Mesendoderm (in vitro differentiated cells): ENCODE results near the gene ZNF30.
A peak's percentile ranks its signal among the peaks of the same experiment; 100 is the strongest.
"Not testable (repeated sequence)": the region's sequence is repeated elsewhere in the genome, so short reads cannot be mapped to it uniquely, and the experiment has no call there.

Experiments used
- DNase-seq: peaks from one replicate; pipeline ENCODE4 v3.0.0; 2013
- H2AK5ac ChIP-seq: 2 replicates; pipeline ENCODE4 v1.6.1; 2013; ENCODE audit warnings: low read length, inconsistent platforms
- H2BK120ac ChIP-seq: 2 replicates; pipeline ENCODE4 v1.6.1; 2013; ENCODE audit warnings: low read depth, mild to moderate bottlenecking, low read length, moderate library complexity, mixed read lengths
- H2BK15ac ChIP-seq: replicated peaks from 2 replicates; pipeline ENCODE4 v1.6.1; 2013; ENCODE audit warnings: low read depth, mild to moderate bottlenecking, moderate library complexity
- H2BK5ac ChIP-seq: 2 replicates; pipeline ENCODE4 v1.6.1; 2013; ENCODE audit warnings: low read length, inconsistent platforms
- H3K18ac ChIP-seq: 2 replicates; pipeline ENCODE4 v1.6.1; 2013; ENCODE audit warnings: mild to moderate bottlenecking, low read length, mixed read lengths
- H3K23ac ChIP-seq: one replicate; pipeline ENCODE4 v1.6.1; 2013; ENCODE audit warnings: low read length
- H3K27ac ChIP-seq: 2 replicates; pipeline ENCODE4 v1.5.1; 2013; ENCODE audit warnings: low read depth, mild to moderate bottlenecking, inconsistent platforms, low read length, moderate library complexity
- H3K27me3 ChIP-seq: 2 replicates; pipeline ENCODE4 v1.6.1; 2013; ENCODE audit warnings: low read length, control low read depth, mild to moderate bottlenecking, inconsistent platforms; ENCODE audit not compliant: insufficient read depth, poor library complexity
- H3K36me3 ChIP-seq: 2 replicates; pipeline ENCODE4 v1.6.1; 2013; ENCODE audit warnings: low read length, inconsistent platforms; ENCODE audit not compliant: control insufficient read depth, insufficient read depth
- H3K4ac ChIP-seq: one replicate; pipeline ENCODE4 v1.6.1; 2013; ENCODE audit warnings: low read depth, mild to moderate bottlenecking, low read length, moderate library complexity
- H3K4me1 ChIP-seq: 2 replicates; pipeline ENCODE4 v1.6.1; 2013; ENCODE audit warnings: low read depth, low read length, inconsistent platforms; ENCODE audit not compliant: control insufficient read depth
- H3K4me2 ChIP-seq: 2 replicates; pipeline ENCODE4 v1.6.1; 2013; ENCODE audit warnings: low read length
- H3K4me3 ChIP-seq: 2 replicates; pipeline ENCODE4 v1.5.1; 2013; ENCODE audit warnings: mild to moderate bottlenecking, low read length
- H3K56ac ChIP-seq: one replicate; pipeline ENCODE4 v1.6.1; 2013; ENCODE audit warnings: low read length
- H3K79me1 ChIP-seq: 2 replicates; pipeline ENCODE4 v1.6.1; 2013; ENCODE audit warnings: low read length, inconsistent platforms
- H3K79me2 ChIP-seq: 2 replicates; pipeline ENCODE4 v1.6.1; 2013; ENCODE audit warnings: mild to moderate bottlenecking, low read length; ENCODE audit not compliant: control insufficient read depth, insufficient read depth
- H3K9ac ChIP-seq: 2 replicates; pipeline ENCODE4 v1.6.1; 2013; ENCODE audit warnings: low read length, inconsistent platforms
- H4K5ac ChIP-seq: one replicate; pipeline ENCODE4 v1.6.1; 2013; ENCODE audit warnings: low read length
- H4K8ac ChIP-seq: one replicate; pipeline ENCODE4 v1.6.1; 2013; ENCODE audit warnings: low read depth, mild to moderate bottlenecking, control low read depth, low read length, moderate library complexity
- WGBS: extraction: QIAGEN DNeasy Blood & Tissue Kit; methylation state at CpG from one replicate; pipeline ENCODE4 v1.1.7; 2013; ENCODE audit warnings: low lambda C conversion rate, missing lambda C conversion rate; ENCODE audit not compliant: insufficient coverage; ENCODE audit errors: extremely low coverage; 5-methylcytosine and 5-hydroxymethylcytosine counted together

Gene ZNF30

DNA sequence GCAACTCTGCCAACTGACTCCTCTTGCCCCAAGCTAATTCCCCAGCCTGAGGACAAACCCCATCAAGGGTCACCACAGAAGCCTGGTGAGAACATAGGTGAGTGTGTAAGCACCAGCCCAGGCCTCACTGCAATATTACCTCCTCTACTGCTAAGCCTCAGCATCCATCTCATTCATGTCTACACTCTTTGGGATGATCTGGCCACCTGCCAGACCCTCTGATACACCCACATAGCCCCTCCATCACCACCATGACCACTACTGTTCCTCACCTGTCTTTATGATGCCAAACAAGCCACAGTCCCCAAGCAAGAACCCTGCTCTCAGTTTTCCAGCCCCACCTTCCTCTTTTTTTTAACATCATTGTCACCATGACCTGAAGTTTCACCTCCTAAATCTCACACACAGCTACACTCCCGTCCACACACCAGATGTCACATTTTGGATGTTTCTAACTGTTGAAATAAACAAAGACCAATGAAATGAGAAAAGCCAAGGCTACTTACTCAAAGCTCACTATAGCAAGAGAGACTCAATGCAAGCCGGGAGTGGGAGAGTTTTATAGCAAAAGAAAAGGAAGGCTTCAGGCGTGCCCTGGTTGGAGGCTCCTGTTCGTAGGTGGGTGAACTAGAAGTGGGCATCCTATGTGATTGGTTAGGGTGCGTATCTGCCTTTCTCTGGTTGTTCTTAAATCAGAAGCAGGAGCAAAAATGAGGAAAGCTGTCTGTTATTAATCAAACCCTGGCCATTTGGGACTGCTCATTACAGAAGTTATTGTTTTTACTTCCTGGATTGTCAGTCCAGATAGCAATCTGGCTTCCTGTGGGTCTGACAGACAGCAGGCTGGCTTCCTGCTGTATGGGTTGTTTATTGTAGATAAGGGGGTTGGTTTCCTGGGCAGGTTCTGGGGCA, 35.3 kb downstream of the ZNF30 start:
- no peaks in the 10 kb centered on the region for H3K27me3 ChIP-seq
- WGBS, result no CpG with 5 or more reads among the region's 5 CpGs
- DNase-seq, result peak; percentile 84

GRCh38 chr19:34962687-34963572, 36.2 kb downstream of the ZNF30 start:
- DNase-seq, result peak; percentile 69
- Histone ChIP-seq H3K27ac (peak overlapping the region; percentile 86), H2BK120ac (peak overlapping the region; percentile 75)

More for the DNA sequence above, 35.3 kb downstream of the ZNF30 start:
- Histone ChIP-seq H2AK5ac (peak overlapping the region; percentile 94), H3K4me1 (peaks cover 4% of the 10 kb centered on the region), H3K18ac (peak overlapping the region; percentile 18), H4K8ac (no peak overlapping the region), H3K23ac (peak overlapping the region; percentile 95), H3K4ac (no peak overlapping the region), H3K56ac (peak overlapping the region; percentile 81), H3K79me1 (peaks cover 35% of the 10 kb centered on the region), H4K5ac (peak overlapping the region; percentile 44), H2BK5ac (peak overlapping the region; percentile 92), H3K36me3 (peaks cover 35% of the 10 kb centered on the region), H2BK120ac (no peak overlapping the region), H2BK15ac (no peak overlapping the region), H3K4me3 (peak overlapping the region; percentile 22), H3K79me2 (peaks cover 40% of the 10 kb centered on the region), H3K9ac (peak overlapping the region; percentile 55), H3K27ac (peak overlapping the region; percentile 86), H3K4me2 (peak overlapping the region; percentile 46)

DNA sequence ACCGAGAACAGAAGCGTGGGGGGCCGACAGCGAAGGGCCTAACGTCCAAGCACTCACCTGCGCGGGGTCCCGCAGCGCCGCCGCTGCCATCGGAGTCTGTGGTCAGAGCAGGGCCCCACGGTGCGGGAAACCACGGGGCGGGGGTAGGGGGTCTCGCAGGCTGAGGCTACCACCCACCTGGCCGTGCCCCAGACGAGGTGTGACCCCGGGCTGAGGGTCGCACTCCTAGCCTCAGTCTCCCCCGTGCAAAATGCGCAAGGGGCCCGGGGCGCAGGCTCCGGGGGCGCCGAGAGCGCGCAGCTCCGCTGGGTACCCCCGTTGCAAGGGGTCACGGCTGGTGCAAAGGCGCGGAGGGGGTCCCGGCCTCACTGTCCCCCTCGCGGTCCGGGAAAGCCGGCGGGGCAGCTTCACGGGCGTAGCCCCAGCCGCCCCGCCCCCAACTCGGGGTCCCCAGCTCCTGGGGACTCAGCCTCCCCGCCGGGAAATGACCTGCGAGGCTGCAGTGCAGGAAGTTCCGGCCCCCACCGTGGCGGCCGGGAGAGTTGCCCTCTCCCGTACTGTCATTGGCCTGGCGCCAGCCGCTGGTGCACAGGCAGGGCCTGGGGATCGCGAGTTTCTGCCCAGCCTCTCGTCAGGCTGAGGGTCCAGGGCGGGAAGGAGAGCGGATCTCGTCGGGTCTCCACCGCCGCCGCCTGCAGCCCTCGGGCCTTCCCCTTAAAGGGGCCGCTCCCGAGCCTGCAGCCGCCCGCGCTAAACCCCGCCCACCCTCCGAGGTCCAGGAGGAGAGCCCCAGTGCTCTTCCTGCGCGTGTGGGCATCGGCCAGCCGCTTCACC, 37.1 kb downstream of the ZNF30 start, which contains the start of gene ZNF792:
ZNF792 (minus strand) TSS at position 657 of the 834 bp plus-strand sequence; CDS start at position 90, 567 bp downstream.
- H3K27me3 ChIP-seq, result no peaks in the 10 kb centered on the region
- peaks cover 34% of the 10 kb centered on the region for H3K79me2 ChIP-seq
- no peak within 1 kb of the TSS for H4K5ac ChIP-seq
- H3K18ac ChIP-seq, result peak within 1 kb of the TSS; percentile 95
- no CpG with 5 or more reads among the region's 78 CpGs for WGBS
- H3K56ac ChIP-seq, result peak within 1 kb of the TSS; percentile 98
- H3K4me2 ChIP-seq, result peak within 1 kb of the TSS; percentile 65
- peaks cover 18% of the 10 kb centered on the region for H3K36me3 ChIP-seq
- H3K79me1 ChIP-seq, result peaks cover 26% of the 10 kb centered on the region
- peak within 1 kb of the TSS; percentile 98 for H2BK5ac ChIP-seq
- H4K8ac ChIP-seq, result no peak within 1 kb of the TSS
- peak; percentile 91 for DNase-seq
- H2BK15ac ChIP-seq, result no peak within 1 kb of the TSS
- peak within 1 kb of the TSS; percentile 92 for H3K4ac ChIP-seq
- peak within 1 kb of the TSS; percentile 88 for H2AK5ac ChIP-seq
- H3K9ac ChIP-seq, result peak within 1 kb of the TSS; percentile 97
- peaks cover 4% of the 10 kb centered on the region for H3K4me1 ChIP-seq
- H3K23ac ChIP-seq, result peak within 1 kb of the TSS; percentile 29
- H3K27ac ChIP-seq, result peak within 1 kb of the TSS; percentile 86
- peak within 1 kb of the TSS; percentile 97 for H3K4me3 ChIP-seq
- peak within 1 kb of the TSS; percentile 69 for H2BK120ac ChIP-seq

More at GRCh38 chr19:34962687-34963572, 36.2 kb downstream of the ZNF30 start:
- H3K79me1 ChIP-seq, result peaks cover 27% of the 10 kb centered on the region
- peak overlapping the region; percentile 92 for H3K4ac ChIP-seq
- peak overlapping the region; percentile 98 for H2BK5ac ChIP-seq
- H3K9ac ChIP-seq, result peak overlapping the region; percentile 97
- H3K23ac ChIP-seq, result peak overlapping the region; percentile 29
- peaks cover 4% of the 10 kb centered on the region for H3K4me1 ChIP-seq
- H3K36me3 ChIP-seq, result peaks cover 26% of the 10 kb centered on the region
- peaks cover 34% of the 10 kb centered on the region for H3K79me2 ChIP-seq
- H3K18ac ChIP-seq, result peak overlapping the region; percentile 95
- no peaks in the 10 kb centered on the region for H3K27me3 ChIP-seq
- no CpG with 5 or more reads among the region's 14 CpGs for WGBS
- H4K8ac ChIP-seq, result no peak overlapping the region
- peak overlapping the region; percentile 65 for H3K4me2 ChIP-seq
- H4K5ac ChIP-seq, result peak overlapping the region; percentile 7
- peak overlapping the region; percentile 98 for H3K56ac ChIP-seq
- peak overlapping the region; percentile 97 for H3K4me3 ChIP-seq
- peak overlapping the region; percentile 88 for H2AK5ac ChIP-seq
- H2BK15ac ChIP-seq, result no peak overlapping the region

DNA sequence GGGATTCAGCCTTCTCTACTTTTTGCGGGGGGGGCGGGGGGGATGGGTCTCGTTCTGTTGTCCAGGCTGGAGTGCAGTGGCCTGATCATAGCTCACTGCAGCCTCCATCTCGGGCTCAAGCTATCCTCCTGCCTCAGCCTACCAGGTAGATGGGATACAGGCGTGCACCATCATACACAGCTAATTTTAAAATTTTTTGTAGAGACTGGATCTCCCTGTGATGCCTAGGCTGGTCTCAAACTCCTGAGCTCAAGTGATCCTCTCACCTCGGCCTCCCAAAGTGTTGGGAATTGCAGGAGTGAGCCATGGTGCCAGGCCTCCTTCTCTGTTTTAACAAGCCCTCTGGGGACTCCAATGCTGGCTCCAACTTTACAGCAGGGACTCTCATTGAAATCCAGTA, 37.9 kb downstream of the ZNF30 start:
- H3K18ac ChIP-seq, result no peak overlapping the region
- H3K79me1 ChIP-seq, result peaks cover 26% of the 10 kb centered on the region
- H3K56ac ChIP-seq, result peak overlapping the region; percentile 51
- no peak overlapping the region for H2BK15ac ChIP-seq
- no peak overlapping the region for H3K23ac ChIP-seq
- no peak overlapping the region for H3K27ac ChIP-seq
- peaks cover 10% of the 10 kb centered on the region for H3K36me3 ChIP-seq
- H3K79me2 ChIP-seq, result peaks cover 34% of the 10 kb centered on the region
- no CpG with 5 or more reads among the region's 6 CpGs for WGBS
- no peak overlapping the region for H2BK5ac ChIP-seq
- H3K4me1 ChIP-seq, result peaks cover 4% of the 10 kb centered on the region
- H3K4me2 ChIP-seq, result no peak overlapping the region
- H2AK5ac ChIP-seq, result no peak overlapping the region
- no peak overlapping the region for H2BK120ac ChIP-seq
- no peak overlapping the region for H3K4me3 ChIP-seq
- DNase-seq, result no peak
- H3K27me3 ChIP-seq, result no peaks in the 10 kb centered on the region
- H3K4ac ChIP-seq, result no peak overlapping the region
- no peak overlapping the region for H4K5ac ChIP-seq
- no peak overlapping the region for H4K8ac ChIP-seq
- H3K9ac ChIP-seq, result no peak overlapping the region

GRCh38 chr19:34965505-34965904, 38.8 kb downstream of the ZNF30 start:
- Histone ChIP-seq H3K79me1 (peaks cover 20% of the 10 kb centered on the region), H3K79me2 (peaks cover 28% of the 10 kb centered on the region)
- H3K23ac ChIP-seq, H3K27ac ChIP-seq, H4K5ac ChIP-seq, H3K9ac ChIP-seq, H3K4me2 ChIP-seq, H3K18ac ChIP-seq, H3K56ac ChIP-seq, DNase-seq, H3K4me3 ChIP-seq, H3K36me3 ChIP-seq, H2AK5ac ChIP-seq, H2BK15ac ChIP-seq, H4K8ac ChIP-seq, H2BK120ac ChIP-seq, H3K27me3 ChIP-seq, H3K4ac ChIP-seq, H2BK5ac ChIP-seq, H3K4me1 ChIP-seq: not testable (repeated sequence)
- no CpG with 5 or more reads among the region's 5 CpGs for WGBS
